Neural crest cell (in vitro differentiated cells): ENCODE data around the gene ATP5MC3. TPM values are rescaled to one million over a fixed set of nuclear protein-coding genes. Genes with fewer than 3 reads are reported as not detected.

Experiments
- DNase-seq: peaks from one replicate; pipeline ENCODE4 v3.0.0; 2021; ENCODE audit warnings: low read depth, mixed read lengths, low spot score
- H3K27ac Mint-ChIP-seq: one replicate; pipeline ENCODE4 v1.8.0; 2021; ENCODE audit warnings: mild to moderate bottlenecking, mixed read lengths; ENCODE audit not compliant: unreplicated experiment
- H3K27me3 Mint-ChIP-seq: 2 replicates; pipeline ENCODE4 v1.8.0; 2021; ENCODE audit warnings: low read depth, mild to moderate bottlenecking, mixed read lengths
- H3K36me3 Mint-ChIP-seq: 2 replicates; pipeline ENCODE4 v1.8.0; 2021; ENCODE audit warnings: low read depth, mild to moderate bottlenecking, mixed read lengths
- H3K4me1 Mint-ChIP-seq: 2 replicates; pipeline ENCODE4 v1.8.0; 2021; ENCODE audit warnings: mixed read lengths
- H3K4me3 Mint-ChIP-seq: one replicate; pipeline ENCODE4 v1.8.0; 2021; ENCODE audit warnings: mild to moderate bottlenecking, mixed read lengths
- H3K9me3 Mint-ChIP-seq: 2 replicates; pipeline ENCODE4 v1.8.0; 2021; ENCODE audit warnings: mixed read lengths
- CTCF ChIP-seq: fragments of 200-600 bp; sonication (generic); conservative IDR thresholded peaks from 2 replicates; pipeline ENCODE4 v1.5.0; 2021; ENCODE audit warnings: antibody characterized with exemption, mild to moderate bottlenecking
- total RNA-seq: library from RNA; stranded (reverse); gene quantifications from 2 replicates; pipeline ENCODE4 v1.2.1, GENCODE V29; 2021

ATP5MC3 gene
- total RNA-seq, 1 donor from 2014 or later: 281 TPM

- Mint-ChIP-seq H3K27me3 (peaks cover 3% of the 10 kb centered on the region), H3K27ac (peak within 1 kb of the TSS; percentile 100), H3K36me3 (peaks cover 2% of the 10 kb centered on the region)
Measured at GRCh38 chr2:175167792-175168563, 13.5 kb downstream of the ATP5MC3 start, which contains the start of gene ATF2. Gene ATF2, minus strand, starts transcription at chr2:175168203. Its CDS starts 31,760 bp downstream, at chr2:175136443.

GRCh38 chr2:175167076-175167791, 14.3 kb downstream of the ATP5MC3 start:
- Mint-ChIP-seq H3K4me1 (peaks cover 36% of the 10 kb centered on the region), H3K36me3 (peaks cover 2% of the 10 kb centered on the region), H3K4me3 (peak overlapping the region; percentile 99), H3K27ac (peak overlapping the region; percentile 100), H3K9me3 (no peaks in the 10 kb centered on the region), H3K27me3 (peaks cover 3% of the 10 kb centered on the region)
- peak; percentile 25 for DNase-seq
- no peak for TF ChIP-seq CTCF

More at GRCh38 chr2:175167792-175168563, 13.5 kb downstream of the ATP5MC3 start, which contains the start of gene ATF2:
- Mint-ChIP-seq H3K4me1 (peaks cover 34% of the 10 kb centered on the region), H3K4me3 (peak within 1 kb of the TSS; percentile 99), H3K9me3 (no peaks in the 10 kb centered on the region)
- DNase-seq: peak; percentile 94
- TF ChIP-seq CTCF: no peak

- peaks cover 2% of the 10 kb centered on the region for H3K36me3 Mint-ChIP-seq
- TF ChIP-seq CTCF: no peak
- H3K4me3 Mint-ChIP-seq: peak overlapping the region; percentile 99
- H3K27me3 Mint-ChIP-seq: peaks cover 3% of the 10 kb centered on the region
- H3K9me3 Mint-ChIP-seq: no peaks in the 10 kb centered on the region
- DNase-seq: no peak
- H3K27ac Mint-ChIP-seq: peak overlapping the region; percentile 81
- peaks cover 39% of the 10 kb centered on the region for H3K4me1 Mint-ChIP-seq
Measured at GRCh38 chr2:175166216-175166824, 15.2 kb downstream of the ATP5MC3 start.

- H3K27me3 Mint-ChIP-seq: peaks cover 3% of the 10 kb centered on the region
- no peak for TF ChIP-seq CTCF
- peaks cover 2% of the 10 kb centered on the region for H3K36me3 Mint-ChIP-seq
- H3K4me1 Mint-ChIP-seq: peaks cover 33% of the 10 kb centered on the region
- no peak overlapping the region for H3K27ac Mint-ChIP-seq
- H3K9me3 Mint-ChIP-seq: no peaks in the 10 kb centered on the region
- no peak for DNase-seq
- peak overlapping the region; percentile 31 for H3K4me3 Mint-ChIP-seq
Measured at GRCh38 chr2:175164235-175164634, 17.3 kb downstream of the ATP5MC3 start.

GRCh38 chr2:175158894-175159293, 22.6 kb downstream of the ATP5MC3 start:
- no peak for TF ChIP-seq CTCF
- Mint-ChIP-seq H3K27me3 (no peaks in the 10 kb centered on the region), H3K36me3 (peaks cover 2% of the 10 kb centered on the region), H3K9me3 (no peaks in the 10 kb centered on the region), H3K4me1 (peaks cover 11% of the 10 kb centered on the region), H3K4me3 (no peak overlapping the region), H3K27ac (no peak overlapping the region)
- no peak for DNase-seq
